K562 (cell line): ENCODE results near the gene CCDC106. TPM values are rescaled to one million over a fixed set of nuclear protein-coding genes. Genes with fewer than 3 reads are reported as not detected.

ENCODE experiments used
- ATAC-seq: fragments of 200-7000 bp; cut with Tn5 transposase; 3 replicates; pipeline ENCODE4 v1.9.1; 2020; ENCODE audit warnings: moderate library complexity
- BruUV-seq: library from RNA; stranded (reverse); fragments of 400-500 nt; replicated peaks from 2 replicates; lab custom pipeline; 2021; lab: Mats Ljungman, UMichigan
- CTCF ChIA-PET: fragments of 300-600 bp; formaldehyde crosslinking; extraction: SDS; loops from one replicate; lab custom pipeline; 2021; ENCODE audit warnings: low intra/inter-chr PET ratio; lab: Yijun Ruan, JAX
- POLR2A ChIA-PET: fragments of 300-600, 350-650 bp; sonication (Branson Sonifier 250); formaldehyde crosslinking; extraction: SDS; loops from one replicate; lab custom pipeline; 2021; ENCODE audit warnings: antibody characterized with exemption, inconsistent platforms; lab: Yijun Ruan, JAX
- DNase-seq, 4 experiments: peaks; one replicate each; pipeline versions ENCODE4 v3.0.0 to v3.0.0-alpha.2; 2011 to 2018; ENCODE audit warnings: low spot score in 3 of 4, mixed read lengths in 3 of 4; ENCODE audit errors: extremely low read depth in 1 of 4
- FAIRE-seq: peaks from 2 replicates; lab custom pipeline; 2011; peaks lifted over from hg19 to GRCh38; lab: Jason Lieb, UNC
- H2AFZ ChIP-seq: 2 replicates; pipeline ENCODE4 v1.6.0; 2011; ENCODE audit warnings: low read depth, low read length, control low read depth, inconsistent platforms
- H3K27ac ChIP-seq: fragments of 200-600 bp; 3 replicates; pipeline ENCODE4 v1.8.0; 2011; ENCODE audit warnings: low read depth, mild to moderate bottlenecking, control low read depth, inconsistent platforms, low read length, moderate library complexity, mixed read lengths; ENCODE audit errors: extremely low read depth
- H3K27me3 ChIP-seq, 2 experiments: fragments of 300-600 bp in 1 of 2; 2 replicates in 1 of 2; 3 replicates in 1 of 2; pipeline versions ENCODE4 v1.6.0 to v1.8.0; 2011; ENCODE audit warnings: inconsistent platforms in 2 of 2, low read length in 2 of 2, mild to moderate bottlenecking in 1 of 2, mixed read lengths in 1 of 2, moderate library complexity in 1 of 2; ENCODE audit not compliant: control insufficient read depth in 2 of 2, insufficient read depth in 2 of 2
- H3K36me3 ChIP-seq: fragments of 300-600 bp; 3 replicates; pipeline ENCODE4 v1.8.0; 2011; ENCODE audit warnings: mild to moderate bottlenecking, low read length, inconsistent platforms; ENCODE audit not compliant: control insufficient read depth, insufficient read depth
- H3K4me1 ChIP-seq, 2 experiments: fragments of 200-600 bp in 1 of 2; replicated peaks in 1 of 2; 2 replicates in 1 of 2; 3 replicates in 1 of 2; pipeline versions ENCODE4 v1.5.1 to v1.8.0; 2011; ENCODE audit warnings: inconsistent platforms in 2 of 2, low read length in 2 of 2, mild to moderate bottlenecking in 1 of 2, mixed read lengths in 1 of 2, moderate library complexity in 1 of 2; ENCODE audit not compliant: control insufficient read depth in 2 of 2, insufficient read depth in 2 of 2
- H3K4me2 ChIP-seq: 2 replicates; pipeline ENCODE4 v1.6.1; 2011; ENCODE audit warnings: low read length, control low read depth, inconsistent platforms, mixed read lengths; ENCODE audit not compliant: insufficient read depth
- H3K4me3 ChIP-seq: fragments of 200-600 bp; sonication (generic), shearing (Covaris generic); 2 replicates; pipeline ENCODE4 v1.5.1; 2016; ENCODE audit warnings: control low read depth, inconsistent platforms
- H3K79me2 ChIP-seq: fragments of 200-600 bp; 3 replicates; pipeline ENCODE4 v1.8.0; 2011; ENCODE audit warnings: low read length, inconsistent platforms; ENCODE audit not compliant: control insufficient read depth, insufficient read depth
- H3K9ac ChIP-seq, 2 experiments: 2 replicates each; pipeline versions ENCODE4 v1.6.0 to v1.6.1; 2011; ENCODE audit warnings: low read depth in 2 of 2, low read length in 2 of 2, control low read depth in 1 of 2, inconsistent platforms in 1 of 2, mild to moderate bottlenecking in 1 of 2, mixed read lengths in 1 of 2; ENCODE audit not compliant: insufficient read depth in 1 of 2
- H3K9me1 ChIP-seq: one replicate; pipeline ENCODE4 v1.6.0; 2011; ENCODE audit warnings: inconsistent platforms, mild to moderate bottlenecking, low read length, moderate library complexity; ENCODE audit not compliant: control insufficient read depth, insufficient read depth
- H3K9me3 ChIP-seq: replicated peaks from 2 replicates; pipeline ENCODE4 v1.5.1; 2011; ENCODE audit warnings: low read depth, low read length, inconsistent platforms; ENCODE audit not compliant: control insufficient read depth, insufficient read depth
- H4K20me1 ChIP-seq: replicated peaks from 2 replicates; pipeline ENCODE4 v1.6.1; 2011; ENCODE audit warnings: low read length, inconsistent platforms, mixed read lengths; ENCODE audit not compliant: control insufficient read depth, insufficient read depth
- NFIC ChIP-seq: fragments of 450-650 bp; IDR thresholded peaks from 2 replicates; pipeline ENCODE4 v1.6.1; 2017; ENCODE audit warnings: mild to moderate bottlenecking, inconsistent platforms
- ZBTB40 ChIP-seq, 2 experiments: fragments of 450-650 bp in 1 of 2; sonication (generic) in 1 of 2; formaldehyde crosslinking in 1 of 2; IDR thresholded peaks; 2 replicates each; pipeline versions ENCODE4 v1.7.1 to v1.9.0; 2016 to 2022; ENCODE audit warnings: inconsistent platforms in 1 of 2, mild to moderate bottlenecking in 1 of 2, missing genetic modification reagents in 1 of 2
- ZNF3 ChIP-seq: fragments of 250-450 bp; sonication (Bioruptor Pico); IDR thresholded peaks from 2 replicates; pipeline ENCODE4 v1.5.0; 2021; ENCODE audit warnings: mild to moderate bottlenecking, moderate library complexity
- WGBS: fragments of 100-300 bp; shearing (Covaris generic); methylation state at CpG from one replicate; pipeline ENCODE4 v1.1.6; 2016; ENCODE audit warnings: low coverage, mixed read lengths; ENCODE audit not compliant: insufficient coverage; ENCODE audit errors: missing lambda C conversion rate; 5-methylcytosine and 5-hydroxymethylcytosine counted together
- in situ Hi-C: fragments of 300-500 bp; cut with MboI; formaldehyde crosslinking; loops from 4 replicates; pipeline ENCODE4 v1.15.0; 2018; ENCODE audit warnings: inconsistent platforms, mixed read lengths
- intact Hi-C: fragments of 100-400 bp; cut with micrococcal nuclease; formaldehyde crosslinking; loops from 2 replicates; pipeline ENCODE4 v1.14.2; 2022
- polyA plus RNA-seq, 8 experiments: library from polyadenylated mRNA; depleted of rRNA in 4 of 8; stranded (reverse) in 5 of 8; unstranded in 3 of 8; fragments of >200 nt; fragmentation: Nextera tagmentation in 2 of 8; fragmentation: Illumina TruSeq in 1 of 8; extraction: Ambion mirVana in 2 of 8; extraction: Trizol in 1 of 8; gene quantifications; 2 replicates each; pipeline versions ENCODE4 v1.2.1 to v1.2.3, GENCODE V29; 2011 to 2014; ENCODE audit warnings: inconsistent platforms in 1 of 8, missing spikeins in 1 of 8
- total RNA-seq, 7 experiments: library from RNA; depleted of rRNA in 6 of 7; stranded (reverse); fragments of >200 nt in 6 of 7; fragmentation: Illumina TruSeq in 2 of 7; extraction: Trizol in 2 of 7; gene quantifications; 2 replicates each; pipeline versions ENCODE4 v1.2.1 to v1.2.3, GENCODE V29; 2011 to 2021; ENCODE audit warnings: low replicate concordance in 1 of 7

CCDC106 gene
- total and polyA plus RNA-seq, 9 of the 15 experiments (the other 6 are each of a cell fraction or from before 2014, with no cell fraction given) = 0.10 to 27.5 (median 15.0) TPM; not detected in 1

- H3K4me2 ChIP-seq = no peak overlapping the region
- H3K4me3 ChIP-seq = no peak overlapping the region
- H3K36me3 ChIP-seq = peaks cover 91% of the 10 kb centered on the region; the same call in 2 of the 3 replicates
- H2AFZ ChIP-seq = no peak overlapping the region
- peaks cover 37% of the 10 kb centered on the region for H4K20me1 ChIP-seq
- FAIRE-seq = no peak
- H3K4me1 ChIP-seq = peaks cover 15 to 52% of the 10 kb centered on the region in 2 experiments
- intact Hi-C loops (no loop called here), in situ Hi-C loops (no loop called here)
- no peak for TF ChIP-seq ZNF3 (CRISPR knock-in tag)
- peak; percentile 92 for TF ChIP-seq ZBTB40 (IDR thresholded peaks at IDR 0.05)
- peak; percentile 78 for TF ChIP-seq ZBTB40 (CRISPR knock-in tag; IDR thresholded peaks at IDR 0.05)
- TF ChIP-seq NFIC = peak; percentile 37; the same call in 1 of the 2 replicates
- H3K9me1 ChIP-seq = peaks cover 6% of the 10 kb centered on the region
- no peaks in the 10 kb centered on the region for H3K9me3 ChIP-seq
- 92% methylated on average over 8 of the region's 9 CpGs for WGBS
- no peak for ATAC-seq
- no TSS peak for BruUV-seq
- no peaks in the 10 kb centered on the region for H3K27me3 ChIP-seq
- H3K9ac ChIP-seq = no peak overlapping the region
- no peak for DNase-seq
- ChIA-PET POLR2A (interaction anchor here (0.6 to 2.4 kb wide), 6 partner anchors 8 to 297 kb away, joined by 3 to 7 read pairs (median 4); partner anchors contain the start of gene TMEM238), CTCF (no interaction called here)
- H3K27ac ChIP-seq = no peak overlapping the region
- H3K79me2 ChIP-seq = peaks cover 75% of the 10 kb centered on the region
Measured at GRCh38 chr19:55681131-55682092, 33.4 kb downstream of the CCDC106 start.
